GM12801 (cell line): ENCODE measurements around the gene AUTS2.

Source experiments
- CTCF ChIP-seq: IDR thresholded peaks from one replicate; pipeline ENCODE4 v1.5.1; 2011; ENCODE audit warnings: control low read depth; ENCODE audit not compliant: insufficient read length; ENCODE audit errors: extremely low read depth

Gene AUTS2

DNA sequence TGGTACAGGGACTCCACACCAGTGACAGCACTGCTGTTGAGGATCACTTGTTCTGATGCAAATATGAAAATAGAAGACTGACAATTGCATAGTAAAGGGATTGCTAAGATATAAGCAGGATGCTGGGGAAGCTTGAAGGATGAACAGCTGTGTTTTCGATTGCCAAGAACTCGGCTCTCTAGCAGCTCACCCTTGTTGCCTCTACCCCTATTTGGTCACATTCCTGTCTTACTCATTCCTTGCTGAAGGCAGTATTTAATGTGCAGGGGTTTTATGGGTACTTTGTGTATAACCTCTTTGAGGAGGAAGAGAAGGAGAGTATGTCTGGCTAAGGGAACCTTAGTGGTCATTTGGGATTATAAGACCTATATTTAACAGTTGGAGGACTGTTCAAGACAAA is 218.8 kb downstream of the AUTS2 start:
- no peak for TF ChIP-seq CTCF

DNA sequence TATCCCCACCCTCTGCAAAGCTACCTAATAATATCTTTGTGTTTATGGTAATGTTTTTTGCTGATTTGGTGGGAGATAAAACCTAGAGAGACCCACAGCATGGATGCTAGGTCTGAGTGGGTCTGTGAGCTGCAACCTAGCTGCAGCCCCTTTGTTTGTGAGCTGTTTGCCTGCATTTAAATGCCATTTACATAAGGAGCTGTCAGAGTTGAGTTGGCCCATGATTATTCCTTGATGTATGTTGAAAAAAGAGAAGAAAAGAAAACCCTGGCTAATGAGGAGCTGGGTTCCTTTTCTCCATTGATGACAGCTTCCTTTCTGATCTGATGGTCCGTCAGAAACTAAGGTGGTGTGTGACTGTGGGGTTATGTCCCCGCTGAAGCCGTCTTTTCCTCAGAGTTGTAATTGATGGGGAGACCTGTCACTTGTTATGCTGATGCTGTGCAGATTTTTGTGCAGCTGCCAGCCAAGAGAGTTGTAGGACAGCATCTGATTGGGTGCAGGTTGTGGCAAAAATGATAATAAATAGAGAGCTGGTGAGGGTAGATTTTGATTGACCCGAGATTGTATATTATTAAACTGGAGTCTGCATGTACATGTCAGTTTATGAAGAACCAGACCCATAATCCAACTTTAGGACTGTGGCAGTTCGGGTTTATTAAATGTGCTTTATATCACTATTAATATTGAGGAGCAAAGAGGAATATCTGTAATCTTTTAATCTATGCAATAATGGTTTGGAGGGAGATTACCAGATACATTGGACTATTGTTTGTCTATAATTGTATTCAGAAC is 219.8 kb downstream of the AUTS2 start:
- no peak for TF ChIP-seq CTCF

DNA sequence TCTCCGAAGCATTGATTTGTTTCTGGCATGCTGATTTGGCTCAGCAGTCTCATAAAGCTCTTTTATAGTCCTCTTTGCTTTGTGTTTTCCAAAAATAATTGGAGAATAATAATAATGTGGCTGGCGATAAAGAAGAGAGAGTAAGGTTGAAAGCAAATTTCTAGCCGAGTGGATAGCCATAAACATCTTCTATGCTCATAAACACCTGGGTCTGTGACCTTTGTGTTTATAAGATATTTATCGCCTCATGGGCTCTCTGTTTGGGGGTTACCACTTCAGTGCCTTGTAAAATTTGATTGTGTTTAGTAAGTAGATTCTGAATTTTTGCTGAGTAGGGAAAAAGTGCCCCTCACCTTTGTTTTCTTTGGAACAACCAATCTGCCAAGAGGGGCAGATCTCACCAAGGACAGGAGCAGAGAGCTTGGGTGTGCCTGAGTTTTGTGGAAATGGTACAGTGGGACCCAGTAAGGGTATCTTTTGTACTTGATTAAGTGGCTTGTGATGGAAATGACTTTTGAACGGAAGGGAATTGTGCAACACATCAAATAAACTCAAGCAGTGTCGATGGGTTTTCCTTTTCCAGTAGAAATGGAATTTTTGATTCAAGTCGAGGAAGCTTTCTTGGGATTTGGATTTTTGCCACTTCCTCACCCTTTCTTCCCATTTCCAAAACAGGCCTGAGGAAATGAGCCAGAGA is 220.5 kb downstream of the AUTS2 start:
- TF ChIP-seq CTCF = no peak

DNA sequence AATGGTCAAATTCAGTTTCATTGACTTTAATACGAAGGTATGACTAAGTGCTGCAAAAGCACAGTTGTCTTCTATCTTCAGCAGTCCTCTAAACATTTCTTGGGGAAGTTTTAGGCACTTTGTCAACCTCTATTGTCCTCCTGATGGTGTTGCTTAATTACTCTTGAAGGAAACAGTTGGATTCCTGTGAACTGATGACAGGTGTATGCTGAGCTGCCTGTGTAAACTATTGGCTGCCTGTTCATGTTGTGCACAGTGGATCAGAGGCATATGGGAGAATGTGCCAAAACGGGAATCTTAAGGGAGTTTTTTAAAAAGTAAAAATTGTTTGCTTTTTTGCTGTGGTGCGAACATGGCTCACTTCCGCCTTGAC is 221.0 kb downstream of the AUTS2 start:
- TF ChIP-seq CTCF = no peak

GRCh38 chr7:69820479-69821192 is 222.4 kb downstream of the AUTS2 start:
- no peak for TF ChIP-seq CTCF

DNA sequence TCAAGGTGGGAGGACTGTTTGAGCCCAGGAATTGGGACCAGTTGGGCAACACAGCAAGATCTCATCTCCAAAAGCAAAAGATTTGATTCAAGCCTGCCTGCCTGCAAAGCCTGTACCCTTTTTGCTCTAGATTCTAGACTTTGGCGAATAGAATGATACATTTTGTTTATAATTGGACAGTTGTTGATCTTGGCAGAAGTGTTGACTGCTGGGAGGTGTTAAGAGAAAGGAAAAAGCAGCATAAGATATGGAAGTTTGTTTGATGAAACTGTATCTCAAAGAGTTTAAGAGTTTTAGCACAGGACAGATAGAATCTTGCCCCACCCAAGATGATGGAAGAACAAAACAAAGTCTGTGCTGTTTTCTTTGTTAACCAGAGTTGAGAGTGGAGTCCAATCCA is 224.1 kb downstream of the AUTS2 start:
- no peak for TF ChIP-seq CTCF

DNA sequence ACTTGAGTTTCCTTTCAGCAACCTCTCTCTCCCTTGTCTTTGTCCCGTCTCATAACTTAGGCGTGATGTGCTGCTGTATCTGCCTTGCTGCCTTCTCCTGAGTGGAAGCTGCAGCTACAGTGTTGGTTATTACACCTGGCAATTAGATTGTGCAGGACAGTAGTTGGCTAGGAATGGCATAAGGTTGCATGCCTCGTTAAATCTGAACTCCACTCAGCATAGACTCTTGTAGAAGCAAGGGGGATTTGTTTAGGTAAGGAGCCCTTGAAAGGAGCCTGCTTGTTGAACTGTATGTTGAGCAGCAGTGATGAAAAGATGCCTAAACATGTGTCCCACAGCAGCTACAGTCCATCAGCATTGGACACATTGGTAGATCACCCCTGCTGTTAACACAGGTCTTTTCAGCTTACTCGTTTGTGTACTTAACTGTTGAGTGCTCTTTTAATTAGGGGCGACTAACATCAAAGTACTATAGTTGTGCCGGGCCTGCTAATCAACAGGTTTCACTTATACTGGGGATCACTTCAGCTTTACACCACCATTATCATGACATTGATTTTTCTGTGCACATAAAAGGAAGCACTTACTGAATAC is 225.0 kb downstream of the AUTS2 start:
- no peak for TF ChIP-seq CTCF
